ENCODE measurements around the gene ADD1. TPM values are rescaled to one million over a fixed set of nuclear protein-coding genes. Genes with fewer than 3 reads are reported as not detected.
A peak's percentile ranks its signal among the peaks of the same experiment; 100 is the strongest.

ADD1 gene
- total RNA-seq, 1 donor from 2014 or later, result 155 TPM

DNA sequence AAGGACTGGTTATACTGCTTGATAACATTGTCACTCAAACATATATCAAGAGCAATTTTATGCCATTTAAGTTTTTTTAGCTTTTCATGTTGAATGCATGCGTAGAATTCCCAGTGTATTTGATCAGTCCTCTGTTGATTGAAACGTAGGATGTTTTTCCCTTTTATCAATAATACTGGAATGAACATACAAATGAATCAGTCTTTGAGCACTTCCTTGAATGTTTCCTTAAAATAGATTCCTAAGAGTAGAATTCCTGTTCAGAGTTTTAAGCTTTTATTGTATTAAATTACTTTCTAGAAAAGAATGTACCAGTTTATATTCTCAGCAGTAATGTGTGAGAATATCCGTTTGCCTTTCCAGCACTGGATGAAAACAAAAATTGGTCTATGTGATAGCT is 37.8 kb downstream of the ADD1 start:
- Histone ChIP-seq H3K4me3 (ENCODE audit: low read length in 3 of 3) (no peak overlapping the region), H3K27ac (ENCODE audit: low read depth, low read length) (no peak overlapping the region), H3K9me3 (ENCODE audit: control insufficient read depth in 3 of 3, low read length in 3 of 3) (no peaks in the 10 kb centered on the region), H3K36me3 (ENCODE audit: control insufficient read depth in 3 of 3, insufficient read depth in 3 of 3, low read length in 3 of 3) (peaks cover 27 to 45% (median 28%) of the 10 kb centered on the region in 3 donors), H3K9ac (ENCODE audit: low read depth in 1 of 3, low read length in 3 of 3) (no peak overlapping the region), H3K4me1 (ENCODE audit: control insufficient read depth in 3 of 3, insufficient read depth in 3 of 3, low read length in 3 of 3) (peaks cover 0 to under 1% (median 0%) of the 10 kb centered on the region in 3 donors), H3K27me3 (ENCODE audit: control insufficient read depth in 3 of 3, insufficient read depth in 3 of 3, low read length in 3 of 3) (no peaks in the 10 kb centered on the region)

DNA sequence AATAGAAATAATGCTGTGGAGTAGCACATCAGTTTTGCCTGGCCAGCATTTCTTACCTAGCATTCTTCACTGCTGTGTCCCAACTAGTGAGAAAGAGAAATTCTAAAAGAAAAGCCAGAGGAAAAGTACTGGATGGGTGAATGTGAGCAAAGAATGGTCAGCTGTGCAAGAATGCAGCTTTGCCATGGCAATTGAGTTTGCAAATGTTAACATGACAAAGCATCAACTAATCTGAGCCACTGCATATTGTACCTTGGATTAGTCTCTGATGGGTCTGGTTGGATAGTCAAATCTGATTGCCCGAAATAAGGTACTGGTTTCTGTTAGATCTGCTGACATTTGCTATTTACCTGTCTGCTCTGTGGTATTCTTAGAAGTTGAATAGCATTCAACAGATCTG is 38.7 kb downstream of the ADD1 start:
- H3K27ac ChIP-seq (ENCODE audit: low read depth, low read length), result no peak overlapping the region
- no peak overlapping the region for H3K9ac ChIP-seq (ENCODE audit: low read depth in 1 of 3, low read length in 3 of 3)
- no peak overlapping the region for H3K4me3 ChIP-seq (ENCODE audit: low read length in 3 of 3)
- H3K4me1 ChIP-seq (ENCODE audit: control insufficient read depth in 3 of 3, insufficient read depth in 3 of 3, low read length in 3 of 3), result peaks cover 0 to 5% (median under 1%) of the 10 kb centered on the region in 3 donors
- no peaks in the 10 kb centered on the region for H3K27me3 ChIP-seq (ENCODE audit: control insufficient read depth in 3 of 3, insufficient read depth in 3 of 3, low read length in 3 of 3)
- H3K9me3 ChIP-seq (ENCODE audit: control insufficient read depth in 3 of 3, low read length in 3 of 3), result no peaks in the 10 kb centered on the region
- peaks cover 28 to 46% (median 31%) of the 10 kb centered on the region in 3 donors for H3K36me3 ChIP-seq (ENCODE audit: control insufficient read depth in 3 of 3, insufficient read depth in 3 of 3, low read length in 3 of 3)

DNA sequence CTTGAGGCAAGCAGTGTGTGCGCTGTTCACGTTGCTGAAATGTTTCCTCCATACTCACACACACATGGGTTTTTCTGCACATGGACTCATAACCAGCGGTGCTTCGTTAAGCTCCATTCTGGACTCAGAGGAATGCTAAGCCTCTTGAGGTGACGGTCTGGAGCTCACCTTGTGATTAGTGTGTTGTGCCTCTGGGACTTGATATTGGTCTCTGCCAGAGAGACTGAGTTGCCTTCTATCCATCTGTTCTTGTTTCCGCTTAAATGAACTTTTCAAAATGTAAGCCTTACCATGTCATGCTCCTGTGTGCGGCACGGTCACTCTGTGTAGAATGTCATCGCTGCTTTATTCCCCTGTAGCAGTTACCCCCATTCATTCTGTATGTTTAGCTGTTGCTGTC is 42.5 kb downstream of the ADD1 start:
- Histone ChIP-seq H3K9ac (ENCODE audit: low read depth in 1 of 3, low read length in 3 of 3) (no peak overlapping the region), H3K4me3 (ENCODE audit: low read length in 3 of 3) (no peak overlapping the region), H3K4me1 (ENCODE audit: control insufficient read depth in 3 of 3, insufficient read depth in 3 of 3, low read length in 3 of 3) (peaks cover 3 to 12% (median 4%) of the 10 kb centered on the region in 3 donors), H3K9me3 (ENCODE audit: control insufficient read depth in 3 of 3, low read length in 3 of 3) (no peaks in the 10 kb centered on the region), H3K36me3 (ENCODE audit: control insufficient read depth in 3 of 3, insufficient read depth in 3 of 3, low read length in 3 of 3) (peaks cover 22 to 36% (median 29%) of the 10 kb centered on the region in 3 donors), H3K27ac (ENCODE audit: low read depth, low read length) (no peak overlapping the region), H3K27me3 (ENCODE audit: control insufficient read depth in 3 of 3, insufficient read depth in 3 of 3, low read length in 3 of 3) (no peaks in the 10 kb centered on the region)

DNA sequence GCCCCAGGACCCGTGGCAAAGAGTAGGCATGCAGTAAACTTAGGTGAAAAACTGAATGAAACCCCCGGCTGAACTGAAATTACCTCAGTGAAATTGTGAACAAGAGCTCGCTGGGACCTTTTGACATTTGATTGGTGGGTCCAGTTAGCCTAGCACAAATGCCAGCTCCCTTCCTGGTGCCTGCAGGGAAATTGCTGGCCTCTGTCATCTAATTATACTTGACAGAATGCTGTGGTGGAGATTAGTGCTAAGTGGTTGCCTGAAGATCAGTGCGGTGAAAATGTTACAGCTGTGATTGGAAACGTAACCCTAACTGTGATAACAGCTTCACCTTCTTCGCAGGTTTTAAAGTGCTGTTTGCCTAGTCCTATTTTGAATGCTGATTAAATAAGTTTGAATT is 43.0 kb downstream of the ADD1 start:
- H3K27ac ChIP-seq (ENCODE audit: low read depth, low read length), result no peak overlapping the region
- no peaks in the 10 kb centered on the region for H3K27me3 ChIP-seq (ENCODE audit: control insufficient read depth in 3 of 3, insufficient read depth in 3 of 3, low read length in 3 of 3)
- H3K9me3 ChIP-seq (ENCODE audit: control insufficient read depth in 3 of 3, low read length in 3 of 3), result no peaks in the 10 kb centered on the region
- peaks cover 22 to 36% (median 29%) of the 10 kb centered on the region in 3 donors for H3K36me3 ChIP-seq (ENCODE audit: control insufficient read depth in 3 of 3, insufficient read depth in 3 of 3, low read length in 3 of 3)
- no peak overlapping the region for H3K4me3 ChIP-seq (ENCODE audit: low read length in 3 of 3)
- peaks cover 7 to 16% (median 8%) of the 10 kb centered on the region in 3 donors for H3K4me1 ChIP-seq (ENCODE audit: control insufficient read depth in 3 of 3, insufficient read depth in 3 of 3, low read length in 3 of 3)
- no peak overlapping the region for H3K9ac ChIP-seq (ENCODE audit: low read depth in 1 of 3, low read length in 3 of 3)

DNA sequence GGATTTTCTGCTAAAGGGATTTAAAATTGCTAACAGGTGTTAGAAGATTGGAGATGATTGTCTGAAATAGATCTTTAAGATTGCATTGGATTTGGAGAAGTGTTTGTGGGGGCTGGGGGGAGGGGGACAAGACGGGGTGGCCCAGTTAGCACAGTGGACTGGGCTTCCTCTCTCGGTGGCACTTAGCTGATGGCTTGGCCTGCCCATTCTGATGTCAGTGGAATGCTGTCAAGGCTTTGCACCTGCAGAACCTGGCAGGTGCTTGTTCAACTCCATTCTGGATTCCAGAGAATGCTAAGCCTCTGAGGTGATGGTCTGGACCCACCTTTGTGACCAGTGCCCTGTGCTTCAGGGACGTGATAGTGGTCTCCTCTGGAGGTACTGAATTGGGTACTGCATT is 43.7 kb downstream of the ADD1 start:
- H3K4me3 ChIP-seq (ENCODE audit: low read length in 3 of 3), result no peak overlapping the region
- no peak overlapping the region for H3K27ac ChIP-seq (ENCODE audit: low read depth, low read length)
- no peaks in the 10 kb centered on the region for H3K9me3 ChIP-seq (ENCODE audit: control insufficient read depth in 3 of 3, low read length in 3 of 3)
- no peaks in the 10 kb centered on the region for H3K27me3 ChIP-seq (ENCODE audit: control insufficient read depth in 3 of 3, insufficient read depth in 3 of 3, low read length in 3 of 3)
- no peak overlapping the region for H3K9ac ChIP-seq (ENCODE audit: low read depth in 1 of 3, low read length in 3 of 3)
- H3K36me3 ChIP-seq (ENCODE audit: control insufficient read depth in 3 of 3, insufficient read depth in 3 of 3, low read length in 3 of 3), result peaks cover 21 to 34% (median 27%) of the 10 kb centered on the region in 3 donors
- H3K4me1 ChIP-seq (ENCODE audit: control insufficient read depth in 3 of 3, insufficient read depth in 3 of 3, low read length in 3 of 3), result peaks cover 8 to 17% (median 8%) of the 10 kb centered on the region in 3 donors

DNA sequence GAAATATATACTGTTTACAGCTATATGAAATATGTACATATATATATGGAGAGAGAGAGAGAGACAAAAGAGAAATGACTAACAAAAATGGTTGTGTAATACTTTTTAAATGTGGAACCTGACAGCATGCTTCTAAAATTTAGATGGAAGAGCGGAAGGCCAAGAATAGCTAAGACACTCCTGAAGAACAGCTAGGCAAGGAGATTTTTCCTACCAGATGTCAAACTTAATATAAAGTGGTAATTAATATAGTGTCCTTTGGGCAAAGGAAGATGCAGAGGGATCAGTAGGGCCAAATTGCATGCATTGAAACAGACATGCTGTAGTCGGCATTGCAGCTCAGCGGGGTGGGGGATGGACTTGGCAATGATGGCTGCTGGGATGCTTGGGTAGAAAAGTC is 45.2 kb downstream of the ADD1 start:
- Histone ChIP-seq H3K27ac (ENCODE audit: low read depth, low read length) (peak overlapping the region; percentile 57), H3K9ac (ENCODE audit: low read depth in 1 of 3, low read length in 3 of 3) (no peak overlapping the region), H3K9me3 (ENCODE audit: control insufficient read depth in 3 of 3, low read length in 3 of 3) (no peaks in the 10 kb centered on the region), H3K36me3 (ENCODE audit: control insufficient read depth in 3 of 3, insufficient read depth in 3 of 3, low read length in 3 of 3) (peaks cover 15 to 29% (median 23%) of the 10 kb centered on the region in 3 donors), H3K4me1 (ENCODE audit: control insufficient read depth in 3 of 3, insufficient read depth in 3 of 3, low read length in 3 of 3) (peaks cover 11 to 17% (median 14%) of the 10 kb centered on the region in 3 donors), H3K4me3 (ENCODE audit: low read length in 3 of 3) (no peak overlapping the region), H3K27me3 (ENCODE audit: control insufficient read depth in 3 of 3, insufficient read depth in 3 of 3, low read length in 3 of 3) (no peaks in the 10 kb centered on the region)

DNA sequence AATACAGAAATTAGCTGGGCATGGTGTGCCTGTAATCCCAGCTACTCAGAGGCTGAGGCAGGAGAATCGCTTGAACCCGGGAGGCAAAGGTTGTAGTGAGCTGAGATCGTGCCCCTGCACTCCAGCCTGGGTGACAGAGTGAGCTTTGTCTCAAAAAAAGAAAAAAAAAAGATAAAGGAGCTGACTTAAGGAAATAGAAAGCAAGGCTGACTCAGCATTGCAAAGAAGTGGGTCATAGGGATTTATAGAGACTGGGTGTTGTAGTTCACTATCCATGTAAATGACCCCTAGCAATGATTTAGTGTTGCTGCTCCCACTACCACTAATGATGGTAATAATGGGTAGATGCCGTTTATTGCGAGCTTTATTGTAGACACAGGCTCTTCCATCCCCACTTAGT is 47.6 kb downstream of the ADD1 start:
- H3K4me3 ChIP-seq (ENCODE audit: low read length in 3 of 3), result no peak overlapping the region
- peaks cover 15 to 26% (median 21%) of the 10 kb centered on the region in 3 donors for H3K36me3 ChIP-seq (ENCODE audit: control insufficient read depth in 3 of 3, insufficient read depth in 3 of 3, low read length in 3 of 3)
- H3K9ac ChIP-seq (ENCODE audit: low read depth in 1 of 3, low read length in 3 of 3), result no peak overlapping the region
- peaks cover 12 to 17% (median 16%) of the 10 kb centered on the region in 3 donors for H3K4me1 ChIP-seq (ENCODE audit: control insufficient read depth in 3 of 3, insufficient read depth in 3 of 3, low read length in 3 of 3)
- no peak overlapping the region for H3K27ac ChIP-seq (ENCODE audit: low read depth, low read length)
- H3K27me3 ChIP-seq (ENCODE audit: control insufficient read depth in 3 of 3, insufficient read depth in 3 of 3, low read length in 3 of 3), result no peaks in the 10 kb centered on the region
- no peaks in the 10 kb centered on the region for H3K9me3 ChIP-seq (ENCODE audit: control insufficient read depth in 3 of 3, low read length in 3 of 3)

DNA sequence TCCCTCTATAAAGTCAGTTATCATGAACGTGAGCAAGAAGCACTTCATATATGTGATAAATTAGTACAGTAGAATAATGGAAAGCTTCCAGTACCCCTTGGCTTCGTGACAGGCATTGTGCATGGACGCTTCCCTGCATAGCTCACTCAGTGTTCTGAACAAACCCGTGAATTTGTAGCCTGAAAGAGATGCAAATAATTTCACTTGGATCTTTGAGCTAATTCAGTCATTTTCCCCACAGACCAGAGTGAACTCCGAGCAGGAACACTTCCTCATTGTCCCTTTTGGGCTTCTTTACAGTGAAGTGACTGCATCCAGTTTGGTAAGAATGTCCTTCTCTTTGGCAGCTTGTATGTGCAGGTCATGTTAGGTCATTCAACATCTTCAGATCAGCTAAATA is 50.1 kb downstream of the ADD1 start:
- Histone ChIP-seq H3K36me3 (ENCODE audit: control insufficient read depth in 3 of 3, insufficient read depth in 3 of 3, low read length in 3 of 3) (peaks cover 28 to 39% (median 37%) of the 10 kb centered on the region in 3 donors), H3K9ac (ENCODE audit: low read depth in 1 of 3, low read length in 3 of 3) (no peak overlapping the region), H3K27me3 (ENCODE audit: control insufficient read depth in 3 of 3, insufficient read depth in 3 of 3, low read length in 3 of 3) (no peaks in the 10 kb centered on the region), H3K4me1 (ENCODE audit: control insufficient read depth in 3 of 3, insufficient read depth in 3 of 3, low read length in 3 of 3) (peaks cover 9 to 13% (median 12%) of the 10 kb centered on the region in 3 donors), H3K4me3 (ENCODE audit: low read length in 3 of 3) (no peak overlapping the region), H3K27ac (ENCODE audit: low read depth, low read length) (no peak overlapping the region), H3K9me3 (ENCODE audit: control insufficient read depth in 3 of 3, low read length in 3 of 3) (no peaks in the 10 kb centered on the region)

DNA sequence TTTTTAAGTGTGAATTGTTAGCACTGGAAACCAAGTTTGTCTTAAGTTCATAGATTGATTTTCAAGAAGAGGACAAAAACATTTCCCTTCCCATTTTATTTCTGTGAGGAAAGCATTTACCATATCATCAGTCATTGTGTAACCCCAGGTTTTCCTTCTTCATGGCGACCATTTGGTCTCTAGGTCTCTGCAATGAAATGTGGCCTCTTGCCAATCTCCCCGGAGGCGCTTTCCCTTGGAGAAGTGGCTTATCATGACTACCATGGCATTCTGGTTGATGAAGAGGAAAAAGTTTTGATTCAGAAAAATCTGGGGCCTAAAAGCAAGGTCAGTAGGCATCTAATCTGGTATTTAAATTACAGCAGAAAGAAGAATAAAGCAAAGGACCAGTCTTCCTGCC is 54.4 kb downstream of the ADD1 start:
- Histone ChIP-seq H3K36me3 (ENCODE audit: control insufficient read depth in 3 of 3, insufficient read depth in 3 of 3, low read length in 3 of 3) (peaks cover 53 to 73% (median 67%) of the 10 kb centered on the region in 3 donors), H3K27me3 (ENCODE audit: control insufficient read depth in 3 of 3, insufficient read depth in 3 of 3, low read length in 3 of 3) (no peaks in the 10 kb centered on the region), H3K4me3 (ENCODE audit: low read length in 3 of 3) (no peak overlapping the region), H3K4me1 (ENCODE audit: control insufficient read depth in 3 of 3, insufficient read depth in 3 of 3, low read length in 3 of 3) (peaks cover 0 to 8% (median 4%) of the 10 kb centered on the region in 3 donors), H3K9me3 (ENCODE audit: control insufficient read depth in 3 of 3, low read length in 3 of 3) (no peaks in the 10 kb centered on the region), H3K9ac (ENCODE audit: low read depth in 1 of 3, low read length in 3 of 3) (no peak overlapping the region), H3K27ac (ENCODE audit: low read depth, low read length) (no peak overlapping the region)

DNA sequence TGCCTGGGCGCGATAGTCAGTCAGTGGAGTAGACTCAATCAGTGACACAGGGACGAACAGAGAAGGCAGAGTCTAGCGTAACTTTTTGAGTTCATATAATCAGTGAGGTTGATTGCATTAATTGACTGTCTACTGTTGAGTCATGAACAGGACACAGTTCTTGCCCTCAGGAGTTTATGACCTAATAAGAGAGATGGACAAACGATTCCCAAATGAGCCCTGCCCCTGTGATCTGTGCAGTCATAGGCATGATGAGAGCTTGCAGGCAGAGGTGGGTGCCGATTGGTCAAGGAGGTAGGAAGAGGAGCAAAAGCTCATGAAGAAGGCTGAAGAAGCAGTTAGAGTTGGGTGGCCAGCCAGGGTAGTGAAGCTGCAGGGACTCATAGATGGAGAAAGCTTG is 57.1 kb downstream of the ADD1 start:
- Histone ChIP-seq H3K9me3 (ENCODE audit: control insufficient read depth in 3 of 3, low read length in 3 of 3) (no peaks in the 10 kb centered on the region), H3K36me3 (ENCODE audit: control insufficient read depth in 3 of 3, insufficient read depth in 3 of 3, low read length in 3 of 3) (peaks cover 60 to 85% (median 81%) of the 10 kb centered on the region in 3 donors), H3K4me1 (ENCODE audit: control insufficient read depth in 3 of 3, insufficient read depth in 3 of 3, low read length in 3 of 3) (no peaks in the 10 kb centered on the region)

More for the DNA sequence above, 57.1 kb downstream of the ADD1 start:
- Histone ChIP-seq H3K4me3 (ENCODE audit: low read length in 3 of 3) (no peak overlapping the region), H3K9ac (ENCODE audit: low read depth in 1 of 3, low read length in 3 of 3) (no peak overlapping the region), H3K27me3 (ENCODE audit: control insufficient read depth in 3 of 3, insufficient read depth in 3 of 3, low read length in 3 of 3) (no peaks in the 10 kb centered on the region), H3K27ac (ENCODE audit: low read depth, low read length) (no peak overlapping the region)
